Neural cell (in vitro differentiated cells): ENCODE measurements around the gene ODC1.

Experiments
- CTCF ChIP-seq: fragments of 450-650 bp; IDR thresholded peaks from 2 replicates; pipeline ENCODE4 v1.5.1; 2014; ENCODE audit warnings: antibody characterized with exemption, mild to moderate bottlenecking, moderate library complexity; ENCODE audit not compliant: poor library complexity, severe bottlenecking
- EP300 ChIP-seq: fragments of 450-650 bp; conservative IDR thresholded peaks from 2 replicates; pipeline ENCODE4 v1.6.1; 2014; ENCODE audit warnings: antibody characterized with exemption, mild to moderate bottlenecking, moderate library complexity; ENCODE audit not compliant: poor library complexity, severe bottlenecking
- POLR2AphosphoS5 ChIP-seq: IDR thresholded peaks from 2 replicates; pipeline ENCODE4 v1.6.1; 2012

GRCh38 chr2:10413503-10413902 is 34.6 kb downstream of the ODC1 start:
- TF ChIP-seq CTCF (no peak), EP300 (no peak), POLR2AphosphoS5 (no peak)
